DND-41 (cell line): ENCODE results near the gene OBSCN.
A peak's percentile ranks its signal among the peaks of the same experiment; 100 is the strongest.

ENCODE experiments used
- EZH2 ChIP-seq: IDR thresholded peaks from 3 replicates; pipeline ENCODE4 v1.6.1; 2012; ENCODE audit warnings: borderline replicate concordance, low read depth, mild to moderate bottlenecking, moderate library complexity, low read length, inconsistent platforms; ENCODE audit not compliant: severe bottlenecking
- TF ChIP-seq, protein P1 (sequence below): IDR thresholded peaks from 2 replicates; pipeline ENCODE4 v1.5.1; 2012; ENCODE audit warnings: borderline replicate concordance, low read length, moderate library complexity, mild to moderate bottlenecking; ENCODE audit not compliant: poor library complexity, severe bottlenecking; ENCODE audit errors: extremely low read depth

DNA sequence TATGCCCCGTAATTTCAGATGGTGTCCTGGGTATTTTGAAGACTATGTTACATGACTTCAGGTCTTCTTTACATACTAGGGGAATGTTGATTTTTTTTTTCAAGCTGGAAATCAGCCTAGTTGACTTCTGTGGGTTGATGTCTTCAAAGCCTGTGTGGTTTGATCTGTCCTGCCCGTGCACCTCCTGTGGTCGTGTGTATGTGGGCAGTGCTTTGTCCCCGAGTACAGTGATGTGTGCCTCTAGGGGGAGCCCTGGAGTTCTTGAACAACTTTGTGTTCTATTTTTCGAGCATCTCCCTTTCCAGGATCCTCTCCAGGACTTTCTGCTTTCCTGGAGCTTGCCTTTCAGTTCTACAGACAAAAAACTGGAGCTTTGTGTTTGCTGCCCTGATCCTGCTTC is 28.9 kb downstream of the OBSCN start:
- TF ChIP-seq, protein P1, sequence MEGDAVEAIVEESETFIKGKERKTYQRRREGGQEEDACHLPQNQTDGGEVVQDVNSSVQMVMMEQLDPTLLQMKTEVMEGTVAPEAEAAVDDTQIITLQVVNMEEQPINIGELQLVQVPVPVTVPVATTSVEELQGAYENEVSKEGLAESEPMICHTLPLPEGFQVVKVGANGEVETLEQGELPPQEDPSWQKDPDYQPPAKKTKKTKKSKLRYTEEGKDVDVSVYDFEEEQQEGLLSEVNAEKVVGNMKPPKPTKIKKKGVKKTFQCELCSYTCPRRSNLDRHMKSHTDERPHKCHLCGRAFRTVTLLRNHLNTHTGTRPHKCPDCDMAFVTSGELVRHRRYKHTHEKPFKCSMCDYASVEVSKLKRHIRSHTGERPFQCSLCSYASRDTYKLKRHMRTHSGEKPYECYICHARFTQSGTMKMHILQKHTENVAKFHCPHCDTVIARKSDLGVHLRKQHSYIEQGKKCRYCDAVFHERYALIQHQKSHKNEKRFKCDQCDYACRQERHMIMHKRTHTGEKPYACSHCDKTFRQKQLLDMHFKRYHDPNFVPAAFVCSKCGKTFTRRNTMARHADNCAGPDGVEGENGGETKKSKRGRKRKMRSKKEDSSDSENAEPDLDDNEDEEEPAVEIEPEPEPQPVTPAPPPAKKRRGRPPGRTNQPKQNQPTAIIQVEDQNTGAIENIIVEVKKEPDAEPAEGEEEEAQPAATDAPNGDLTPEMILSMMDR, result peak; percentile 37
- TF ChIP-seq EZH2, result no peak
